ENCODE data around the gene SEPHS1. TPM values are rescaled to one million over a fixed set of nuclear protein-coding genes. Genes with fewer than 3 reads are reported as not detected.

The SEPHS1 gene
- total RNA-seq, 4 donors from 2014 or later: 21.9 to 50.5 (median 37.8) TPM

- no peak for TF ChIP-seq CTCF (IDR thresholded peaks at IDR 0.05; ENCODE audit: low read depth)
These were observed 20.6 kb downstream of the SEPHS1 start for GRCh38 chr10:13327534-13327933.

GRCh38 chr10:13322615-13323148 lies 25.4 kb downstream of the SEPHS1 start:
- TF ChIP-seq CTCF (IDR thresholded peaks at IDR 0.05; ENCODE audit: low read depth): no peak

- TF ChIP-seq CTCF (IDR thresholded peaks at IDR 0.05; ENCODE audit: low read depth): no peak
These were observed 26.5 kb downstream of the SEPHS1 start for GRCh38 chr10:13321576-13321975.

GRCh38 chr10:13319166-13319565 lies 28.9 kb downstream of the SEPHS1 start:
- no peak for TF ChIP-seq CTCF (IDR thresholded peaks at IDR 0.05; ENCODE audit: low read depth)

GRCh38 chr10:13317474-13317873 lies 30.6 kb downstream of the SEPHS1 start:
- no peak for TF ChIP-seq CTCF (IDR thresholded peaks at IDR 0.05; ENCODE audit: low read depth)

GRCh38 chr10:13316635-13317311 lies 31.3 kb downstream of the SEPHS1 start:
- TF ChIP-seq CTCF (IDR thresholded peaks at IDR 0.05; ENCODE audit: low read depth): no peak

- TF ChIP-seq CTCF (IDR thresholded peaks at IDR 0.05; ENCODE audit: low read depth): no peak
These were observed 32.7 kb downstream of the SEPHS1 start for GRCh38 chr10:13315361-13315760.
